Measurements from ENCODE around the gene PCDH10.
A peak's percentile ranks its signal among the peaks of the same experiment; 100 is the strongest.

The PCDH10 gene

DNA sequence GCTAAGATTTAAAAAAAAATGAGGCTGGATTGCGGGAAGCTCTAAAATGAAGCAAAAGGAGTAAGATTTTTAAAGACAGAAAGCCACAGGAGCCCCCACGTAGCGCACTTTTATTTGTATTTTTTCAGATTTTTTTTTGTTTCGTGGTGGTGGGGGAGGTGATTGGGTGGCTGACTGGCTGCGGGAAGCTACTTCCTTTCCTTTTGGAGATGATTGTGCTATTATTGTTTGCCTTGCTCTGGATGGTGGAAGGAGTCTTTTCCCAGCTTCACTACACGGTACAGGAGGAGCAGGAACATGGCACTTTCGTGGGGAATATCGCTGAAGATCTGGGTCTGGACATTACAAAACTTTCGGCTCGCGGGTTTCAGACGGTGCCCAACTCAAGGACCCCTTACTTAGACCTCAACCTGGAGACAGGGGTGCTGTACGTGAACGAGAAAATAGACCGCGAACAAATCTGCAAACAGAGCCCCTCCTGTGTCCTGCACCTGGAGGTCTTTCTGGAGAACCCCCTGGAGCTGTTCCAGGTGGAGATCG, 908 bp downstream of the PCDH10 start:
- DNase-seq (ENCODE audit: low read depth), result no peak
- peak overlapping the region; percentile 66 for H3K4me3 ChIP-seq (ENCODE audit: low read depth, low read length)

DNA sequence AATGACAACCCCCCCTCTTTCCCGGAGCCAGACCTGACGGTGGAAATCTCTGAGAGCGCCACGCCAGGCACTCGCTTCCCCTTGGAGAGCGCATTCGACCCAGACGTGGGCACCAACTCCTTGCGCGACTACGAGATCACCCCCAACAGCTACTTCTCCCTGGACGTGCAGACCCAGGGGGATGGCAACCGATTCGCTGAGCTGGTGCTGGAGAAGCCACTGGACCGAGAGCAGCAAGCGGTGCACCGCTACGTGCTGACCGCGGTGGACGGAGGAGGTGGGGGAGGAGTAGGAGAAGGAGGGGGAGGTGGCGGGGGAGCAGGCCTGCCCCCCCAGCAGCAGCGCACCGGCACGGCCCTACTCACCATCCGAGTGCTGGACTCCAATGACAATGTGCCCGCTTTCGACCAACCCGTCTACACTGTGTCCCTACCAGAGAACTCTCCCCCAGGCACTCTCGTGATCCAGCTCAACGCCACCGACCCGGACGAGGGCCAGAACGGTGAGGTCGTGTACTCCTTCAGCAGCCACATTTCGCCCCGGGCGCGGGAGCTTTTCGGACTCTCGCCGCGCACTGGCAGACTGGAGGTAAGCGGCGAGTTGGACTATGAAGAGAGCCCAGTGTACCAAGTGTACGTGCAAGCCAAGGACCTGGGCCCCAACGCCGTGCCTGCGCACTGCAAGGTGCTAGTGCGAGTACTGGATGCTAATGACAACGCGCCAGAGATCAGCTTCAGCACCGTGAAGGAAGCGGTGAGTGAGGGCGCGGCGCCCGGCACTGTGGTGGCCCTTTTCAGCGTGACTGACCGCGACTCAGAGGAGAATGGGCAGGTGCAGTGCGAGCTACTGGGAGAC, 1.6 kb downstream of the PCDH10 start:
- no peak for DNase-seq (ENCODE audit: low read depth)
- peak overlapping the region; percentile 66 for H3K4me3 ChIP-seq (ENCODE audit: low read depth, low read length)

DNA sequence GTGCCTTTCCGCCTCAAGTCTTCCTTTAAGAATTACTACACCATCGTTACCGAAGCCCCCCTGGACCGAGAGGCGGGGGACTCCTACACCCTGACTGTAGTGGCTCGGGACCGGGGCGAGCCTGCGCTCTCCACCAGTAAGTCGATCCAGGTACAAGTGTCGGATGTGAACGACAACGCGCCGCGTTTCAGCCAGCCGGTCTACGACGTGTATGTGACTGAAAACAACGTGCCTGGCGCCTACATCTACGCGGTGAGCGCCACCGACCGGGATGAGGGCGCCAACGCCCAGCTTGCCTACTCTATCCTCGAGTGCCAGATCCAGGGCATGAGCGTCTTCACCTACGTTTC, 2.2 kb downstream of the PCDH10 start:
- no peak for DNase-seq (ENCODE audit: low read depth)
- peak overlapping the region; percentile 66 for H3K4me3 ChIP-seq (ENCODE audit: low read depth, low read length)

DNA sequence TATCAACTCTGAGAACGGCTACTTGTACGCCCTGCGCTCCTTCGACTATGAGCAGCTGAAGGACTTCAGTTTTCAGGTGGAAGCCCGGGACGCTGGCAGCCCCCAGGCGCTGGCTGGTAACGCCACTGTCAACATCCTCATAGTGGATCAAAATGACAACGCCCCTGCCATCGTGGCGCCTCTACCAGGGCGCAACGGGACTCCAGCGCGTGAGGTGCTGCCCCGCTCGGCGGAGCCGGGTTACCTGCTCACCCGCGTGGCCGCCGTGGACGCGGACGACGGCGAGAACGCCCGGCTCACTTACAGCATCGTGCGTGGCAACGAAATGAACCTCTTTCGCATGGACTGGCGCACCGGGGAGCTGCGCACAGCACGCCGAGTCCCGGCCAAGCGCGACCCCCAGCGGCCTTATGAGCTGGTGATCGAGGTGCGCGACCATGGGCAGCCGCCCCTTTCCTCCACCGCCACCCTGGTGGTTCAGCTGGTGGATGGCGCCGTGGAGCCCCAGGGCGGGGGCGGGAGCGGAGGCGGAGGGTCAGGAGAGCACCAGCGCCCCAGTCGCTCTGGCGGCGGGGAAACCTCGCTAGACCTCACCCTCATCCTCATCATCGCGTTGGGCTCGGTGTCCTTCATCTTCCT, 2.7 kb downstream of the PCDH10 start:
- no peak for DNase-seq (ENCODE audit: low read depth)
- peak overlapping the region; percentile 66 for H3K4me3 ChIP-seq (ENCODE audit: low read depth, low read length)

DNA sequence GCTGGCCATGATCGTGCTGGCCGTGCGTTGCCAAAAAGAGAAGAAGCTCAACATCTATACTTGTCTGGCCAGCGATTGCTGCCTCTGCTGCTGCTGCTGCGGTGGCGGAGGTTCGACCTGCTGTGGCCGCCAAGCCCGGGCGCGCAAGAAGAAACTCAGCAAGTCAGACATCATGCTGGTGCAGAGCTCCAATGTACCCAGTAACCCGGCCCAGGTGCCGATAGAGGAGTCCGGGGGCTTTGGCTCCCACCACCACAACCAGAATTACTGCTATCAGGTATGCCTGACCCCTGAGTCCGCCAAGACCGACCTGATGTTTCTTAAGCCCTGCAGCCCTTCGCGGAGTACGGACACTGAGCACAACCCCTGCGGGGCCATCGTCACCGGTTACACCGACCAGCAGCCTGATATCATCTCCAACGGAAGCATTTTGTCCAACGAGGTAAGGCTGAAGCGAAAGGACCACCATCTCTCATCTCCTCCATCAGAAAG, 3.3 kb downstream of the PCDH10 start:
- peak overlapping the region; percentile 66 for H3K4me3 ChIP-seq (ENCODE audit: low read depth, low read length)
- DNase-seq (ENCODE audit: low read depth), result no peak

DNA sequence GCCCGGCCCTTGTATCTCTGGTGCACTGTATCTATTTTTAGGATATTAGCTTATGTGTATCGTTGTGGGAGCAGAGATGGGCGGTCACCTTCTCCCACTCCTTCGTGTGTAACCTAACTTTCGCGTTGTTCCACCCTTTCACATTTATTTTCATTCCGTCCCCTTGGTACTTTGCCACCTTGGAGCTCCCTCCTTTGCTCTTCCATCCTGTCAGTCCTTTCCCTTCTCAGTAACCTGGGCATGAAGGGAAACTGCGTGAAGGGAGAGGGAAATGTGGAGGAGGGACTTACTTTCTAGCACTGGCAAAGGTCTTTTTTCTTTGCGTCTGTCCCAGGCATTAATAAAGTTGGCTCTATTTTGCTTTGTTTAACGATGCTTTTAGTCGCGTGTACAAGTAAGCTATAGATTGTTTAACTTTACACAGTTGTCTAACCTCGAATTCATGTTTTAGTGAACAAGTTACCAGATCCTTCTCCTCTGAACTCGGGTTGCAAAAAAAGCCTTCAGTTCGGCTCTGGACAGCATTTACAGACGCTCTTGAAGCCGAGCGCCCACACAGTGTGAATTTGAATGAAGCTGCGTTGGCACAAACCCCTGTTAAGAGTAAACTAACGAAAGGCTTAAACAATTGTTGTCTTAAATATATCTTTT, 3.9 kb downstream of the PCDH10 start:
- no peak for DNase-seq (ENCODE audit: low read depth)
- H3K4me3 ChIP-seq (ENCODE audit: low read depth, low read length), result peak overlapping the region; percentile 66

DNA sequence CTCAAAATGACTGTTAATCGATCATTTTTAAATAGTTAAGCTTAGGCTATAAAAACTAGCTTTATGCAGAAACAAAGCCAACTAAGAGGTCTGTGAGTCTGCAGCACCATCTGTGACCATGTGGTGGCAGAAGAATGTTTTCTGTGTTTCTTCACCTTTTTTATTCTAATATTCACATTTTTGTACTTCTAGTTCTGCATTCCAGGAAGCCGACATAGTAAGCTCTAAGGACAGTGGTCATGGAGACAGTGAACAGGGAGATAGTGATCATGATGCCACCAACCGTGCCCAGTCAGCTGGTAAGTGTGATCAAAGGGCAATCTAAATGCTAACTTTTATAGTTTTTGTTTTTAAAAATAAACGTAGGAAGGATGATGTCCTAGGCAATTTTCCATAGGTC, 5.6 kb downstream of the PCDH10 start:
- no peak overlapping the region for H3K4me3 ChIP-seq (ENCODE audit: low read depth, low read length)
- no peak for DNase-seq (ENCODE audit: low read depth)

DNA sequence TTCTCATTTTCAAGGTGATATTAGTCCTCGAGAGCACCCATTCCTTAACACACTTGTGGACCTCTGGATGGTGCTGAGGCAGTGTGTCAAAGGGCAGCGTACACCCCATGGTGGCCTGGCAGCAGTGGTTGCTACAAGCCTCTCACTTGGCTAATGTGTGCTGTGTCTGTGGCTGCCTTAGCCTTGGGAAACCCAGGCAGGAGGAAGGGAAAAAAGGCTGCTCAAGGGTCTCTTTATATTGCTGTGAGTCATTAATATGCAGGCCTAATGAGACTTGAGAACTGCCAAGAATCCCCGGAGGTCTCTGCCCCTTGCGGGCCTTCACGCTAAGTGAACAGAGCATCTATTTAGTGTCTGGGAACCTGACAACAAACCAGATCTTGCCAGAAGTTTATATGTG, 7.0 kb downstream of the PCDH10 start:
- no peak for DNase-seq (ENCODE audit: low read depth)
- no peak overlapping the region for H3K4me3 ChIP-seq (ENCODE audit: low read depth, low read length)

DNA sequence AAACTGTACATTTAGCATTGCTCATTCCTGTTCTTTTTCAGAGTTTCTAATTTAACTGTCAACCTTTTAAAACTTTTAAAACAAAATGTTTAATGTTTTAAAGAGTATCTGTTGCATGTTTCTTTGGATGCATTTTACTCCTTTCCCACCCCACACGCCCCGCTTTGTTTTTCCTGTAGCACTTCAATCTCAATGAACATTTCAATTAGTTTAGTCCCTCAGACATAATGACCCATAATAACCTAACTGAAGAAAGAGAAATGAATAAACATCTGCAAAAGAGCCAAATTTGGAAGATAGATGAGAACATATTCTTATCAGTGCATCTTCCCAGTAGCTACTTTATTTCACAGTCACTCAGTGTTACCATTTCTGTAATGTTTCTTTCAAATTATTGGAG, 7.5 kb downstream of the PCDH10 start:
- no peak for DNase-seq (ENCODE audit: low read depth)
- no peak overlapping the region for H3K4me3 ChIP-seq (ENCODE audit: low read depth, low read length)

DNA sequence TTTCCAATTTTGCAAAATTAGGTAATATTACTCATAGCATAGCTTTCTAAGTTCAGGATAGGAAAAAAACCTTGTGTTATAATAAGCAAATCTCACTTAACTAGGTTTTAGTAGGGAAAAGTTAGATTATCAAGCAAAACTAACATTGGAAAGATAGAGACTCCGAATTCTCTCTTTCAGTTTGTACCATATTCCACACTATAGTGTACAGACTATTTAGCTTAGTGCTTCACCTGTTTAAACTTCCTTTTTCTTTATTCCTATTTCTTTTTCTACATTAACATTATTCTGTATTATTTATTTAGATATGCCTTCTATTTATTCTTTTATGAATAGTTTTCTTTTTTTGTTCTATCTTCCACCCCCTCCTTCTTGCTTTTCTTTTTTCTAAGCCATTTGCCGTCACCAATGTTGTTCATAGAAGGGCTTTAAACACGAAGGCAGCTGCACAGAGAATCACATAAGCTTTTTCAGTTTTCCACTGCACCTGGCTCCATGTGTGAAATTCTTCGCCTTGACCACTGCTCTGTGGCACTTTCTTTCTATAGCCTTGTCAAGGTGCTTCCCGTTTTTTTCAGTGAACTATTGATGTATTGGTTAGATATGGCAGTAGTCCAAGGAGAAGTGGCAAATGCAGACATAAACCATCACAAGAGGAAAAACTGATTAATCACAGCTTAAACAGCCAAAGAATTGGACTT, 8.5 kb downstream of the PCDH10 start:
- DNase-seq (ENCODE audit: low read depth), result no peak
- no peak overlapping the region for H3K4me3 ChIP-seq (ENCODE audit: low read depth, low read length)

DNA sequence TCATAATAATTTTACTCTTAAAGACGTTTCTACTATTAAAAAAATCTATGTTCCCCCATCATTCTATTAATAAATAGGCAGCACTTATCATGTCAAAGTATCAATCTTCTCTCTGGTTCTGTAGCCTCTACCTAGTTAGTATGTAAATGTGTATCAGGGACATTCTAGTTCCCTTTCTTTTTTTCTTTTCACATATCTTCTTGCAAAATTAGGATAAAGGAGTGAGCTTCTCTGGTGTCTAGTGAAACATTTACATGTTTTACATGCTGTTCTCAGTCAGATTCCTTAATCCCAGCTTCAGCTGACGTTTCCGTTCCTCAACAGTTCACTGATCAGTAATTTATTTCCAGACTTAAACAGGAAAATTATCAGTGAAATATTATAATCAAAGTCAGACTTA, 11.8 kb downstream of the PCDH10 start:
- no peak overlapping the region for H3K4me3 ChIP-seq (ENCODE audit: low read depth, low read length)
- DNase-seq (ENCODE audit: low read depth), result no peak

DNA sequence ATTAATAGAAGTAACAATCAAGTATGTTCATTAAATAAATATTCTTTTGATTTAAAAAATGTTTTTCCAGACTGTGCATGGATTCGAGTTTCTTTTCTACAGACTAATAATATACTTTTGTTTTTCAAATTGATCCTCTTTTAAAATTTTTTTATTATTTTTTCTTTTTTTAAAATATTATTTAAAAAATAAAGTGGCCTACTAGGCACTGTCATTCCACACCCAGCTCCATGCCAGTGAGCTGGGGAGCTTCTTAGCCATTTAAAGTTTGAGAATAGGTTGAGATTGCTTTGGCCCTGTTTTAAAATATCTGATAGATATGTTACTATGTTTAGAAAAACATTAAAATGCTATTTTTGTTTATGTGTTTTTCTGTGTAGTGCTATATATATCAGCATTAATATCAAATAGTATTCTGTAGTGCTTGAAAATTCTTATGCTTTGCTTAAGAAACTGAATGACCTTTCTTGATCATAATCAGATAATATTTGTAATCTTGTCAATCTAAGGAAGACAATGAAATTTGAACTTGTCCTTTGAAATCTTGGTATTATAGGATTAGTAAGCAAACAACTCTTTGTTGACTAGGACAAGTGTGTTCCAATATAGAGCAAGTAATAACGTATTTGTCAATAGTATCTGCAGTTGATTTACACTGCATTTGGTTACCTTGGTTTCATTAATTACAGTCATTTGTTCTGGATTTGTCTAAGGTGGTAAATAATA, 12.6 kb downstream of the PCDH10 start:
- no peak for DNase-seq (ENCODE audit: low read depth)

DNA sequence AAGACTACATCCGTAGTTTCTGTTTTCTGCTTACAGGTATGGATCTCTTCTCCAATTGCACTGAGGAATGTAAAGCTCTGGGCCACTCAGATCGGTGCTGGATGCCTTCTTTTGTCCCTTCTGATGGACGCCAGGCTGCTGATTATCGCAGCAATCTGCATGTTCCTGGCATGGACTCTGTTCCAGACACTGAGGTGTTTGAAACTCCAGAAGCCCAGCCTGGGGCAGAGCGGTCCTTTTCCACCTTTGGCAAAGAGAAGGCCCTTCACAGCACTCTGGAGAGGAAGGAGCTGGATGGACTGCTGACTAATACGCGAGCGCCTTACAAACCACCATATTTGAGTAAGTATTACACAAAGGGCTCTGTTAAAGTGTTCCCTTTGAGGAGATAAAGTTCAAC, 13.8 kb downstream of the PCDH10 start:
- no peak for DNase-seq (ENCODE audit: low read depth)
- no peak overlapping the region for H3K4me3 ChIP-seq (ENCODE audit: low read depth, low read length)

More for the DNA sequence above, 12.6 kb downstream of the PCDH10 start:
- H3K4me3 ChIP-seq (ENCODE audit: low read depth, low read length), result no peak overlapping the region

DNA sequence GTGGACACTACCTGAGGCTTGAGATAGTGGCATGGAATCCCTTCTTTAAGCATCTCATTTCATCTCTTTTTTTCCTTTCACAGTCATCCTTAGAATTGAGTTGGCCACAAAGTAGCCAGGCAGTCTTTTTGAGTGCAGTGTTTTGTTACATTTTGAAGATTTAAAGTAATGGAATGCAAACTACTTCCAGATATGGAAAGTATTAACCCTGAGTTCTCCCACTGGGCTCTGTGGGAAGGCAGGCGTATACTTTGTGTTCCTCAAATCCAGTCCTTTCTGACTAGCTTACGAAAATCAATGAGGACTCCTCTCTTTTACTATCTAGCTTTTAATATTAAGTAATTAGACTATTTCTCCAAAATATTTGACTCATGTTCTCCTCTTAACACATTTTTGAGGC, 29.9 kb downstream of the PCDH10 start:
- DNase-seq (ENCODE audit: low read depth), result no peak

DNA sequence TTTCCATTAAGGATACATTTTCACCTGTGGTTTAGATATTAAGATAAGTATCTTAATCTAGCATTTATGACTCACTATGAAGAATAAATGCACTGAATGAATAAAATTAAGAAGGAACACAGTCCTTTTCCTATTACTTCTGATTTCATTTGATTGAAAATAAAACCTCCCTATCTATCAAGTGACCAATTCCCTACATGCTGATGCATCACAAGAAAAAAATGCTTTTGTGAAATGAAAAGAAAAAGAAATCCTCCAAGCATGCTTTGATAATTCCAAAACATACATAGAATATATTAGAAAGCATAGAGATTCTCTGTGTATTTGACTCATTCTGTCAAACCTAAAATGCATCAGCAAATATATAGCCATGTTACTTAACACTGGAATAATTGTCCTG, 37.1 kb downstream of the PCDH10 start:
- DNase-seq (ENCODE audit: low read depth), result no peak
- no peak overlapping the region for H3K4me3 ChIP-seq (ENCODE audit: low read depth, low read length)

More for the DNA sequence above, 29.9 kb downstream of the PCDH10 start:
- no peak overlapping the region for H3K4me3 ChIP-seq (ENCODE audit: low read depth, low read length)

DNA sequence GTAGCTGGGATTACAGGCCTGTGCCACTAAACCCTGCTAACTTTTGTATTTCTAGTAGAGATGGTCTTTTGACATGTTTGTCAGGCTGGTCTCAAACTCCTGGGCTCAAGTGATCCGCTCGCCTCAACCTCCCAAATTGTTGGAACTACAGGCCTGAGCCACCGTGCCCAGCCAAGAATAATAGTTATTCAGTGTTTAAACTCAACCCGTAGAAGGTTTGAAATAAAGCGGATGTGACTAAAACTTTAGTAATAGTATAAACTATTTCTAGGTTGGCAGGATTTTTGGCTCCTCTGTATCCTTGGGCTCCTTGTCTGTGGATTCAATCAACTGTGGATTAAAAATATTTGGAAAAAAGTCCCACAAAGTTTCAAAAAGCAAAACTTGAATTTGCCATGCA, 37.8 kb downstream of the PCDH10 start:
- DNase-seq (ENCODE audit: low read depth), result no peak
- no peak overlapping the region for H3K4me3 ChIP-seq (ENCODE audit: low read depth, low read length)

DNA sequence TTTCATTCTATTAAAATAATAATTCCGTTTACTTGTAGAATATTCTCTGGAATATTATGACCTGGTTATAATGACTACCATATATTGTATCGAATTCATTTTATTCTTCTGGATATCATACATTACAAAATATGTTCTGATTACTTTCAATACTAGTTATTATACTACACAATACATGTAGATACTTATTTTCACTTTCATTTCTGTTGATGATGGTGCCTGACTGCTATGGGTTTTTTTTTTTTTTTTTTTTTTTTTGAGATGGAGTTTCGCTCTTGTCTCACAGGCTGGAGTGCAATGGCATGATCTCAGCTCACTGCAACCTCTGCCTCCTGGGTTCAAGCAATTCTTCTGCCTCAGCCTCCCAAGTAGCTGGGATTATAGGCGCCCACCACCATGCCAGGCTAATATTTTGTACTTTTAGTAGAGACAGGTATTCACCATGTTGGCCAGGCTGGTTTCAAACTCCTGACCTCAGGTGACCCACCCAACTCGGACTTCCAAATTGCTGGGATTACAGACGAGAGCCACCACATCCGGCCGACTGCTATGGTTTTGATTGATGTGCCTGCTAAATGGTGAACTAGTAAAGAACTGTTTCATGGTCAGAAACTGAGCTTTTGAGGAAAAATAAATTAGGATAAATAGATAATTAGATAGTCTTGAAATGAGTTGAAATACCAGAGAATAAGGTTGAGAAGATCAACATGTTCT, 39.5 kb downstream of the PCDH10 start:
- H3K4me3 ChIP-seq (ENCODE audit: low read depth, low read length), result no peak overlapping the region
- DNase-seq (ENCODE audit: low read depth), result no peak

DNA sequence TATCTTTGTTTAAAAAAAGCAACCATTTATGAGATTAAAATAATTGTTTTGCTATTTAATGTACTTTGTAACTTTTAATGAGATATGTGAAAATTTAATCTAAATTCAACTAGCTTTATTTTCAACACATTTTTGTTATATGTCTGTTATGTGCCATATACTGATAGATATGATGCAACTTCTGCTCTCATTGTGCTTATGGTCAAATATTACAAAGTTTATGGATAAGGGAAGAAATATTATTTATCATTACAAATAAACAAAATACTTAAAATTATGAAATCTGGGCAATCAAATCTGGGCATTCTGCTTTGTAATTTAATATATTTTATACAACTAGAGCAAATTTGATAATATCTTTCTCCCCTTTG, 40.0 kb downstream of the PCDH10 start:
- no peak for DNase-seq (ENCODE audit: low read depth)
- H3K4me3 ChIP-seq (ENCODE audit: low read depth, low read length), result no peak overlapping the region

DNA sequence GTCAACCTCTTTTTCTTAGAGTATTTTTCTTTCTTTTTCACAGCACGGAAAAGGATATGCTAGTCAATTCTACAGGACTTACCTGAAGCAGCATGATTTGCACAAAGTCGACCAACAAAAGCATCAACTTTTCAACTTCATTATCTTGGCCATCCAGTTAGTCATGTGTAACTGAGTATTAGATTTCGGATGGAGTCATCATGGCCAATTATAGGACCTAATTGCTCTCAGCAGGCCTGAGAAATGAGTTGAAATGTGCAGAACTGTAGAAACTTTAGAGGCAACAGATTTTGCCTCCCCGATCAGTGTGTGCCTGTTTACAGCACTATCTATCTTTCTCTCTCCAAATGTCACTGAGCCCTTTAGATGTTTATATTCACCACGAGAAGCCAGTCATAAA, 41.0 kb downstream of the PCDH10 start:
- no peak overlapping the region for H3K4me3 ChIP-seq (ENCODE audit: low read depth, low read length)
- DNase-seq (ENCODE audit: low read depth), result no peak
